Lower lobe of right lung (tissue), 2 donors: ENCODE data around the gene WWTR1. TPM values are rescaled to one million over a fixed set of nuclear protein-coding genes. Genes with fewer than 3 reads are reported as not detected.
A peak's percentile ranks its signal among the peaks of the same experiment; 100 is the strongest.

Source experiments
- ATAC-seq, 2 donors: fragments of 200-7000 bp; cut with Tn5 transposase; one replicate each; pipeline ENCODE4 v1.9.1; 2020 to 2022; ENCODE audit warnings: mild to moderate bottlenecking in 2 of 2, moderate library complexity in 2 of 2
- DNase-seq: peaks from one replicate; pipeline ENCODE4 v3.0.0-alpha.2; 2020
- H3K27ac ChIP-seq: fragments of 200-600 bp; one replicate; pipeline ENCODE4 v1.8.0; 2022
- H3K27me3 ChIP-seq: fragments of 200-600 bp; one replicate; pipeline ENCODE4 v1.8.0; 2022; ENCODE audit warnings: low read depth
- H3K36me3 ChIP-seq: fragments of 200-600 bp; one replicate; pipeline ENCODE4 v1.8.0; 2022; ENCODE audit warnings: mild to moderate bottlenecking
- H3K4me1 ChIP-seq: fragments of 200-600 bp; one replicate; pipeline ENCODE4 v1.8.0; 2022
- H3K4me3 ChIP-seq: fragments of 200-600 bp; one replicate; pipeline ENCODE4 v1.8.0; 2022; ENCODE audit warnings: mild to moderate bottlenecking
- H3K9me3 ChIP-seq: fragments of 200-600 bp; one replicate; pipeline ENCODE4 v1.8.0; 2022
- CTCF ChIP-seq: fragments of 200-600 bp; IDR thresholded peaks from one replicate; pipeline ENCODE4 v1.8.0; 2022; ENCODE audit warnings: antibody characterized with exemption, mild to moderate bottlenecking
- intact Hi-C: fragments of 100-400 bp; cut with DNase I; formaldehyde crosslinking; loops from one replicate; pipeline ENCODE4 v1.11.0; 2022
- total RNA-seq: library from RNA; stranded (reverse); fragmentation: NEBNext Ultra II Directional; extraction: Animal tissue kit (Norgen Biotek cat#: 25700); gene quantifications from one replicate; pipeline ENCODE4 v1.2.1, GENCODE V29; 2021
- donor health status: DM: no; HTN: yes; CAD: no; lungs with severe emphysema.

WWTR1 gene
- total RNA-seq, 1 donor from 2014 or later, result 89.5 TPM

GRCh38 chr3:149590691-149591441 lies 67.0 kb downstream of the WWTR1 start:
- DNase-seq (no peak), ATAC-seq (no peak)
- H3K4me3 ChIP-seq, result no peak overlapping the region
- no peaks in the 10 kb centered on the region for H3K36me3 ChIP-seq
- no peak overlapping the region for H3K27ac ChIP-seq
- peaks cover 36% of the 10 kb centered on the region for H3K4me1 ChIP-seq
- no peaks in the 10 kb centered on the region for H3K9me3 ChIP-seq
- intact Hi-C loops, result no loop called here
- no peaks in the 10 kb centered on the region for H3K27me3 ChIP-seq
- TF ChIP-seq CTCF, result no peak

- TF ChIP-seq CTCF, result no peak
- no peaks in the 10 kb centered on the region for H3K9me3 ChIP-seq
- no peaks in the 10 kb centered on the region for H3K27me3 ChIP-seq
- H3K4me1 ChIP-seq, result peaks cover 33% of the 10 kb centered on the region
- no peaks in the 10 kb centered on the region for H3K36me3 ChIP-seq
- peak overlapping the region; percentile 61 for H3K27ac ChIP-seq
- intact Hi-C loops, result no loop called here
- no peak overlapping the region for H3K4me3 ChIP-seq
- ATAC-seq (no peak), DNase-seq (no peak)
Measured at GRCh38 chr3:149589332-149589731, 68.5 kb downstream of the WWTR1 start.

GRCh38 chr3:149588909-149589308 lies 68.9 kb downstream of the WWTR1 start:
- Histone ChIP-seq H3K36me3 (no peaks in the 10 kb centered on the region), H3K4me1 (peaks cover 37% of the 10 kb centered on the region), H3K4me3 (no peak overlapping the region), H3K27ac (peak overlapping the region; percentile 61), H3K27me3 (no peaks in the 10 kb centered on the region), H3K9me3 (no peaks in the 10 kb centered on the region)
- intact Hi-C loops, result no loop called here
- DNase-seq (no peak), ATAC-seq (no peak)
- no peak for TF ChIP-seq CTCF

GRCh38 chr3:149587383-149587782 lies 70.4 kb downstream of the WWTR1 start:
- DNase-seq, result no peak
- Histone ChIP-seq H3K36me3 (no peaks in the 10 kb centered on the region), H3K27me3 (no peaks in the 10 kb centered on the region), H3K4me1 (peaks cover 41% of the 10 kb centered on the region), H3K4me3 (no peak overlapping the region), H3K27ac (no peak overlapping the region), H3K9me3 (no peaks in the 10 kb centered on the region)
- intact Hi-C loops, result no loop called here
- TF ChIP-seq CTCF, result no peak
- ATAC-seq, result no peak

GRCh38 chr3:149586871-149587270 lies 71.0 kb downstream of the WWTR1 start:
- DNase-seq (no peak), ATAC-seq (peak in 1 of 2 donors; percentile 31)
- H3K4me3 ChIP-seq, result no peak overlapping the region
- no peaks in the 10 kb centered on the region for H3K36me3 ChIP-seq
- intact Hi-C loops, result no loop called here
- H3K27me3 ChIP-seq, result no peaks in the 10 kb centered on the region
- H3K9me3 ChIP-seq, result no peaks in the 10 kb centered on the region
- no peak for TF ChIP-seq CTCF
- H3K27ac ChIP-seq, result no peak overlapping the region
- H3K4me1 ChIP-seq, result peaks cover 46% of the 10 kb centered on the region
